GM23248 (cell line): ENCODE data around the gene ZNF519.
"Not testable (repeated sequence)": the region's sequence is repeated elsewhere in the genome, so short reads cannot be mapped to it uniquely, and the experiment has no call there.

ENCODE experiments used
- EZH2 ChIP-seq: fragments of 200-600 bp; sonication (generic); IDR thresholded peaks from 2 replicates; pipeline ENCODE4 v1.6.1; 2018; ENCODE audit warnings: antibody characterized with exemption, mild to moderate bottlenecking; ENCODE audit not compliant: insufficient read depth, poor library complexity, severe bottlenecking
- EZH2phosphoT487 ChIP-seq: fragments of 200-600 bp; sonication (generic); IDR thresholded peaks from 2 replicates; pipeline ENCODE4 v1.6.1; 2018; ENCODE audit warnings: antibody characterized with exemption, moderate library complexity, mild to moderate bottlenecking, low read depth; ENCODE audit not compliant: insufficient read depth

DNA sequence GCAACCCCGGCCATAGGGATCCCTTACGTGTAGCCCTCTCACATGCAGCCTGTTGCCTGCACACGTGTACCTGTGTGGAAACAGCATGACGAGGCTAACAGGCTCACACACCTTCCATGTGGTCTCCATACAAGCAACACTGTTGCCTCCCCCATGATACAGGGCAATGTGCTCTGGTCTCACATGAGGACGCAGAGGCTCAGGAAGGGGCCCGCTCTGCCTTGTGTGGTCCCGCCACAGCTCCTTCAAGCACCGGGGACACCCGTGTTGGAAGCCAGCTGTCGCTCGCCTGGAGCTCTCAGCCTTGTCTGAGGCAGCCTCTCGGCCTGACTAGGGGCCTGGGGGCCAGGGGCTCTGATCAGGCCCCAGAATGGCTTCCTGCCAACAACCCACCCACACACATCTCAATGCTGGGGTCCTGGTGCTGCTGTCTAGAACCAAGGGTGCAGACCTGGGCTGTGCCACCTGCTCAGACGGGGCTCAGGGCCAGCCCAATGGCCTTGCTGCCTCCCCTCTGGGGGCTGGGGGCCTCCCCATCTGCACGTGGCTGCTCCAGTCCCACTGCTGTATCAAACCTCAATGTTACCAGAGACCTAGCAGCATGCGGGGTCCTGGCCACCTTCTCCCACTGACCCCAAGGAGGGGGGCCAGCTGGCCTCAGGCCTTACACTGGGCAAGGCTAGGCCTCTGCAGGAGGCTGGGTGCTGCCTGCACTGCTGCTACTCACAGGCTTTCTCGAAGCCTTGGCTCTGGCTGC lies 11.8 kb upstream of the ZNF519 start:
- not testable (repeated sequence) for TF ChIP-seq EZH2, EZH2phosphoT487
